ENCODE measurements around the gene RGPD4.

DNA sequence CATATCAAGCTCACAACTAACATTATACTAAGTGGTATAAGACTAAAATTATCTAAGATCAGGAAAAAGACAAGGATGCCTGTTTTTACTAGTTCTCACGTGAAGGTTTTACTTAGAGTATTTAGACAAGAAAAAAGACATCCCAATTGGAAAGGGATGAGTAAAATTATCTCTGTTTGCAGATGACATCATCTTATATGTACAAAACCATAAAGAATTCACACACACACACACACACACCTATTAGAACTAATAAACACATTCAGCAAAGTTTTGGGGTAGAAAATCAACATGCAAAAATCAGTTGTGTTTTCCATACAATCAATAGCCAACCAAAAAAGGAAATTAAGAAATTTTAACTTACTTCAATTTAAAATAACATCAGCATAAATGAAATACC is 35.9 kb upstream of the RGPD4 start:
- TF ChIP-seq EP300 (IDR thresholded peaks at IDR 0.05) (no peak), POLR2AphosphoS5 (IDR thresholded peaks at IDR 0.05) (no peak), POLR2A (IDR thresholded peaks at IDR 0.05) (no peak)
